ENCODE measurements around the gene NDUFA8.
A peak's percentile ranks its signal among the peaks of the same experiment; 100 is the strongest.

NDUFA8 gene

DNA sequence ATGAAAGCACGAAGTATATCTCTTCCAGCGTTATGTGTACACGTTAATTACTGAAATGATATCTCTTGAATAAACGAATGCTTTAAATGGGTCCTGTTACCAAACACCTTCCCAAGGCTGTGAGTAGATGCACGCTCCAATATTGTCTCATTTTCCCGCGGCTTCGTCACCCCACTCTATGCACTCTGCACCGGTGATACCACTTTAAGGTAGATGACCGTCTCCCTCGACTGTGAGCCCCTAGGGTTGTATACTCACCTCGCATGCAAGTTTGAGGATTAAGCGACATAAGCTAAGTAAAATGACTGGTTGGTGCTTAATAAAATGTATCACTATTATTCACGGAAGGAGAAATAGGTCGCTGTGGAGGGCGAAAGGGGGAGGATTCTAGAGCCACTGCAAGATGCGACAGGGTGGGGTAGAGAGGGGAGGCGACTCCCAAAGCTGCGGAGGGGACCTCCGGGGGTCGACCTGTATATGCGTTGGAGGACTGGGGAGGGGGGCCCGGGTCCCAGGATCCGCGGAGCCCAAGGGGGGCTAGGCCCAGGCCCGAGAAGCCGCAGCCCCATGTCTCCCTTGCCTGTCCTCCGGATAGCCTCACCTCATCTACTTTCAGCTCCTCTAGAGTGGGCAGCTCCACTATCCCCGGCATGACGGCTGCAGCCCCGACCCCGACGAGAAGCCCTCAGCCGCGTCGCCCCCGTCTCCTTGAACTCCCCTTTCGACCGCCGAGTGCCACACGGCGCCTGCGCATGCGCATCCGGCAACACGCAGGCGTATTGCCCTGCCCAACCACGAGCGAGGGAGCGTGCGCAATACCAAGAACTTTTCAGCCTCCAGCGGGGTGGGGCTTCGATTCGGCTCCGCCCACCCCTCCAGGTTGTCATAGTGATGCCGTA, at the start of gene NDUFA8, which contains the start of gene MORN5:
Gene NDUFA8, minus strand, starts transcription at position 754 of the 899 bp plus-strand sequence. Its CDS starts 102 bp downstream, at position 652.
Gene MORN5, plus strand, starts transcription at position 883 of the 899 bp plus-strand sequence. CDS start 65 bp downstream, outside the sequence.
- peak; percentile 90 for DNase-seq (ENCODE audit: low read depth)

DNA sequence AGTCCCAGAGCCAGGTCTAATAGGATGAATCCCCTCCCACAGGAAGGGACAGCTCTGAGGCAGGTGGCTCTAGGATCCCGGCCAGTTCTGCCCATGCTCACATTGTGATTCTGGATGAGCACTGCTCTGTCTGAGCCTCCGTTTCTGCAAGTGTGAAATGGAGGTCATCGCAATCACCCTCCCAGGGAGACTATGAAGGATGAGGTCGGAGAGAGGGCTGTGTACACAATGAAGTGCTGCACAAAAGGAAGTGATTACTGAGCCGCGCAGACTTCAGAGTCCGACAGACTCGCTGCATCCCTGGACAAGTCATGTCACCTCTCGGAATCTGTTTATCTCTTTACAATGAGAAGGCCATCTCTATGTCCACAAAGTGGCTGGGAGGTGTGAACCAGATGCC, 47.5 kb upstream of the NDUFA8 start:
- DNase-seq (ENCODE audit: low read depth): no peak

DNA sequence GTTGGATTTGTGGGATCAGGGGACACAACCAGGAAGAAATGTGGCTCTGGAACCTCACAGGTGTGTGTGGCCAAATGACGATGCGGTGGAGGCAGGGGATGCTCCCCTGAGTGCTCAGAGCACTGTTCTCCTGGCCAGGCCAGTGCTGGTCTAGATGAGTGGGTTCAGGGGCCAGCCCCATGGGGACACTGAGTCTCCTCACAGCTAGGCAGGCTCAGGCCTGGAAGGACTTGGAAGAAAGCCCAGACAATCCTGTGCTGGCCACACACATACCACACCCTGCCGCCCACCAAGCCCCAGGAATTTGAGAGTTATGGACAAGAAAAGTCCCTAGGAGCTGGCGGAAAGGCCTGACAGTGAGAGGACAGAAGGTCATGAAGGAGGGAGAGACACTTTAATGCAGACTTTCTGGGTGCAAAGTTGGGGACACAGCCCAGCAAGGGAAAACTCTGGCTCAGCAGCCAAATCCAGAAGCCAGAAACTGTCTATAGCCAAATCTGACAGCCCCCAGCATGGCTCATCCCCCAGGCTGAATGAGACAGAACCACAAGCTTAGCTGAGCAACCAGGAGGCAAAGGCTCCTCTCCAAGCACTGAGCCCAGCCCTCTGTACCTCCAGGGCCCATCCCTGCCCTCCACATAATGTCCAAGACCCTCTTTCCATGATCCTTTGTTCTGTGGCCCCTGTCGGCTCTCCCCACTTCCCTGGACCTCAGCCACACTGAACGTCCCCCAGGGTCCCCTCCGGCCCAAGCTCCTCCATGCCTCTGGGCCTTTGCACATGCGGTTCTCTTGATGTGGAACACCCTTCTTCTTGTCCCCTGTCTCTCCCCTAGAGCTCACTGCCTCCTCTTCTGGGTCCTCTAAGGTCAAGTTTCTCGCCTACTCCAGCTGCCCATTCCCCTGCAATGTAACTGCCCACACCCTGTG, 46.8 kb upstream of the NDUFA8 start:
- no peak for DNase-seq (ENCODE audit: low read depth)

DNA sequence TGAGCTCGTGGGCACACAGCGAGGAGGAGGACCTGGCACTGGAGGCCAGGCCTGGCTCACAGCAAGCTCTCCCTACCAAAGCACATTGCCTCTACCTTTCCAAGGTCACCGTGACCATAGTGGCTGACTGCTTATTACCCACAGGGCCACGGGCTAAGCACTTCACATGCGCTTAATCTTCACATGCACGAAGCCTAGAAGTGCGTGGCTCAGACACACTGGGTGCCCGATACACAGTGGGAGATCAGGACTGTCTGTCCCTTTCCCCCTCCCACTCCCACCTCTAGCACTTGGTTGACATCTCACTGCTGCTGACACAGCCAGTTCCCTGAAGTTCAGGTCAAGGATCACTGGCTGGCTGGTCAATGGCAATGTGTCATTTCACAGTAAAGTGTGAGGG, 45.6 kb upstream of the NDUFA8 start:
- DNase-seq (ENCODE audit: low read depth): no peak

DNA sequence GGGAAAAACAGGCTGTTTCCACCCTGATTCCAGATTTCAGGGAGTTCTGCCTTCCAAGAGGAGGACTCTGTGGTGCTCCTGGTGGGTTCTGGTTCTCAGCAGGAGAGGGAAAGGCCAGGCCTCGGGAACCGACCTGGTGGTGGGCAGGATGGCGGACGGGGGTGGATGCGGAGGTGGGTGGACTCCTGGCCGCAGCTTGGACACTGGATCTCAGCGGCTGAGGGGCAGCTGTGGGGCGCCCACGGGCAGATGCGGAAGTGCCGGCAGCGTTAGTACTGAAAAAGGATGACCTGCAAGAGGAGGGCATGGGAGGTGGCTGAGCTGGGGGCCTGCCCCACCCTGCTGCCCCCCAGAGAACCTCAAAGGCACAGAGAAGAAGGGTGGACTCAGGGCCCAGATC, 44.9 kb upstream of the NDUFA8 start:
- no peak for DNase-seq (ENCODE audit: low read depth)

DNA sequence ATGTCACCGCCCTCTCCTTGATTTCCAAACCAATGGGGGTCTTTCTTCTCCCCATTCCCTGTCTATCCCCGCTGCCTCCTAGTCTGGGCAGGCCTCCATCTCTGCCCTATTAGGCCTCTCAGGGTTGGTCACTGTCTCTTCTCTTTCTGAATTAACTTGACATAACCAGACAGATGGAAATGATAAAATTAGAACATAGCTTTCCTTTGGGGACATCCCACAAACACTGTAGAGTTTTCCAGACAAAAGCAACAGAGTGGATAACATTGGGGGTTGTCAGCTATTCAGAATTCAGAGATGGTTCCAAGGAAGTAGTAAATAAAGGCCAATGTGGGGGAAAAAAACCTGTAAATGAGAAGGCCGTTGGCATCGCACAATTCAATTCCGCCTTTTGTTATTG, 44.5 kb upstream of the NDUFA8 start:
- no peak for DNase-seq (ENCODE audit: low read depth)

DNA sequence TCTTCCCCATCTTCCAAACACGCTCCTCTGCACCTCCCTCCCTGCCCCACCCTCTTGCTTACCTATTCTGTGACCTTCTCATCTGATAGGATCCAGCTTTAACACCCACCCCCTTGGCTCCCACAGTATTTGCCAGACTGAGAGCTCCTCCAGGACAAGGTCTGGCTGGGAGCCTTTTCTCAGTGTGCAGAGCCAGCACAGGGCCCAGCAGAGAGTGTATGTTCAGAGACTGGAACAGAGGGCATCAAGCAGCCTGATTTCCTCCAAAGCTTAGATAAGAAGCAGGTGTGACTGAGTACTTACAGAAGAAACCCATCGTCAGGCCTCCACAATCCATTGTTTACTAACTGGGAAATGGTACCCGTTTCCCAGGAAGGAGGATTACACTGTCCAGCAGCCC, 42.5 kb upstream of the NDUFA8 start:
- no peak for DNase-seq (ENCODE audit: low read depth)

DNA sequence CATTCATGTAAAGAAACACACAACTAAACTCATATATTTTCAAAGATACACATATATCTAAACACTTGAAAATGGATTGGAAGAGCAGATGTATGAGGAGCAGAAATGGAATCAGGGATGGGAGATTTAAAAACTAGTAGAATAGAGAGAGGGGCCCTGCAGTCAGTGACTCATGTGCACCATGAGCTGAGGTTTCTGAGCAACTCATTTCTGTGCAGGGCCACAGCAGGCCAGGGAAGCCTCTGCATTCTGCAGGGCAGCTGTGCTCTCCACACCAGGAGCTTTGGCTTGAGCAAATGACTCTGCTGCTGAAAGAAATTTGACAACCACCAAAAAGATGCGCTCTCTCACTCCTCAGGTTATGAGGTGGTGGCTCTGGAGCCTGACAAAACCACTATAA, 42.1 kb upstream of the NDUFA8 start:
- DNase-seq (ENCODE audit: low read depth): no peak

DNA sequence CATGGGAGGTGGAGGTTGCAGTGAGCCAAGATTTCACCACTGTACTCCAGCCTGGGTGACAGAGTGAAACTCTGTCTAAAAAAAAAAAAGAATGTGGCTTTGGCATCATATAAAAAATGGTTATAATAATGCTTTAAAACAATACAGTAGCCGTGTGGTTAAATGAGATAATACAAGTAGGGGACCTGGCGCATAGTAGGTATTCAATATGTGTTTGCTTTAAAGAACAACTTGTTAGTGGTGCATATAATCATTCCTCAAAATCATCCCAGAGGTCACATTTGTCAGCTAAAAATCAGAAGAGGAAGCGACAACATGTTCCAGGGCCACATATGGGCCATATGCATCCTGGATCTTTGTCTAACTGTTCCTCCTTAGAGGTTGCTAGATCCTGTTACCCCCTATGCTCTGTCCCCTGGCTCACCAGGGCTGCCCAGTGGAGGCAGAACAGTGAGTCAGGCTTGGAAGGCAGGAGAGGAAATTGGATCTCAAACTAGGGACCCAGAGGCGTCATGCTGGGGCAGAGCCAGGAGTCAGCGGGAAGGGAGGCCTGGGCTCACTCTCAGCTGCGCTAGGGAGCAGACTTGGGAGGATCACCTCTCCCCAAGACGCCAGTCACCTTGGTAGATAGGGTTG, 41.5 kb upstream of the NDUFA8 start:
- no peak for DNase-seq (ENCODE audit: low read depth)

DNA sequence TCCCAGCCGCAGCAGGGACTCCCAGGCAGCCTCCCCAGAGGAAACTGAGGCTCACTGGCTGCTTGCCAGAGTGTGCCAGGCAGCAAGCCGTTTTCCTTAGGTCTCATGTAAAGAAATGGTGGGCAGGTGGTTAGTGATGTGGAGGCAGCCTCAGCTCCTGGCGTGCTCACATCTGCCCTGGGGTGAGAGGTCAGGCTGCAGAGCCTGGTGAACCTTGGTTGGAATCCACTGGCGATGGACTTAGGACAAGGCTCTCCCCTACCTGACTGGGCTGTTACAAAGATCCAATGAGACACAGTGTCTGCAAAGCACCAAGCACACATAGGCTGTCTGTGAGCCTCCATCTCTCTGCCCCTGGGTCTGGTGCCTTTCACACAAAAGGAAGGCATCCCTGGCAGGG, 38.3 kb upstream of the NDUFA8 start:
- no peak for DNase-seq (ENCODE audit: low read depth)

DNA sequence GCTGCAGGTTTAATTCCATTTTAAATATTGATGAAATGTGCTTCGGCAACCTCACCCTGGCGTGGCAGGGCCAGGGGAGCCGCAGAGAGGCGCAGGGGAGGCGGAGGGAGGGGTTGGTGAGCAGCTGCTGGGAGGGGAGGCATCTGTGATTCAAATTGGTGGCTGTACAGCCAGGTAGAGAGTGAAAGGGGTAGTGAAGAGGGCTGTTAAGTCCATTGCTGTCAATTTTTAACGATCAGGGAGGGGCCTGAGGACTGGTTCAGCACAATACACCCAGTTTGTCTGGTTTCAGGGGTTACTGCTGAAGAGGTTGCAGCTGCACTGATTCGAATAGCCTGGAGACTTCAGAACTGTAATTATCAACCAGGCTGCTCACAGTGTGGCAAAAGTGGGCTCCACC, 37.8 kb upstream of the NDUFA8 start:
- no peak for DNase-seq (ENCODE audit: low read depth)

DNA sequence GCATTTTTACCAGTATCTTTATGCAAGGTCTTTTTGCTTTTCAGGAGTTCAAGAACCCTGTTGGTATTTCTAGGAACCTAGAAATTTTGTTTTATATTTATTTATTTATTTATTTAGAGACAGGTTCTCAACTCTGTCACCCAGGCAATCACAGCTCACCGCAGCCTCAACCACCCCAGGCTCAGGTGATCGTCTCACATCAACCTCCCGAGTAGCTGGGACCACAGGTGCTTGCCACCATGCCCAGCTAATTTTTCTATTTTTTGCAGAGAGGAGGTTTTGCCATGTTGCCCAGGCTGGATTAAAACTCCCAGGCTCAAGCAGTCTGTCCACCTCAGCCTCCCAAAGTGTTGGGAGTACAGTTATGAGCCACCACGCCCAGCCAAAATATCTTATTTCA, 36.3 kb upstream of the NDUFA8 start:
- DNase-seq (ENCODE audit: low read depth): no peak

DNA sequence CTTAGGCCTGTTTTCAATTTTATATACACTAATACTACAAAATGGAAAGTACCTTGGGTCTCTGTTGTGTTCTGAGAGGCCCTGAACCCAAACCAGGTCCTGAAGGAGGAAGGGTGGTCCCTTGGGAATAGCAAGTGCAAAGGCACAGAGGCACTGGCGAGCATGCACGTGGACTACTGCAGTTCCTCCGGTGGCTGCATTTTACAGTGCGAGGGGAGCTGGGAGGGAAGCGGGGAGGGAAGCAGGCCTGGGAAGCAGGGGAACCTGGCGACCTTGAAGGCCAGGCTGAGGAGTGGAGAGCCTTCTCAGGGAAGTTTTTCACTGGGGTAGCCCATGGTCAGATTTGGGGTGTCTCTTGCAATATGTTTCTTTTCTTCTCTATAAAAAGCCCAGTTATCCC, 34.1 kb upstream of the NDUFA8 start:
- DNase-seq (ENCODE audit: low read depth): no peak

DNA sequence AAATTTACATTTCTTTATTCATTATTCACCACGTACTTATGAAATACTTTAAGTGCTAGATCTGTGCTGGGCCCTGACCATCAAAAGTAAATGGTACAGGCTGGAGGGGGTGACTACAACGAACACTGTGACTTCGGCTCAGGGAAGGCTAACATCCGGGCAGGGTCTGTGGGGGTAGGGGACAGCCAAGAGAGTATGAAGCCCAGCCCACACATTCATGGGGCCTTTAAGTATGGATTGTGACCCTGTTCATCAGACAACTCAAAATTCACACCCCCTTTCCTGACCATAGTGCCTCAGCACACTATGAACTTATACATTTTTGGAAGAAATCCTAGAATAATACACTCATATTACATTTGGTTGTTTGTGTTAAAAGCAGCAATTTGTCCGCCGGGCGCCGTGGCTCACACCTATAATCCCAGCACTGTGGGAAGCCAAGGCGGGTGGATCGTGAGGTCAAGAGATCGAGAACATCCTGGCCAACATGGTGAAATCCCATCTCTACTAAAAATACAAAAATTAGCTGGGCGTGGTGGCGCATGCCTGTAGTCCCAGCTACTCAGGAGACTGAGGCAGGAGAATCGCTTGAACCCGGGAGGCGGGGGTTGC, 33.4 kb upstream of the NDUFA8 start:
- DNase-seq (ENCODE audit: low read depth): no peak

DNA sequence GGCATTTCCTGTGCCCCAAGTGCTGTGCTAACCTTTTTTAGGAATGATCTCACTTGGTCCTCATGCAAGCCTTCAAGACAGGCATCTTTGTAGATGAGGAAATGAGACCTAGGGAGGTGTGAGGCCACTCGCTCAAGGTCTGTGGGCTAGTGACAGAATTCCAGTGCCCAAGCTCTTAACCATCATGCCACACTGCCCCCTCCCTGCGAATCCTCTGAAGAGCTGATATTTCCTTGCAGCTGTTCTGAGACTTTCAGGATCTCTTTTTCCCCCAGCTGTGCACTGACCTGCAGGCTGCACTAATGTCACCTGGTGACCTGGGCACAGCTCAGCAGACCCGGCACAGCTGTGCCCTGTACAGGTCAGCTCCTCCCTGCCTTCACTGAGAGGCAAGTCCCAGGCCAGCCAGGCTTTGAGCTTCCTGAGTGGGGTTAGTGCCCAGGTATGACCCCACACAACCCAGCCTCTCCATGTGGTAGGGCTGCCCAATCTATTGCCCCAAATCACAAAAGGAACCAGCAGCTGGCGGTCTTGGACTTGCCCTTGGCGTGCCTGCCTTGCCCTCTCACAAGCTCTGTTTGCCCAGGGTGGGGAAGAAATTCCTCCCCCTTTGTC, 32.8 kb upstream of the NDUFA8 start:
- no peak for DNase-seq (ENCODE audit: low read depth)

DNA sequence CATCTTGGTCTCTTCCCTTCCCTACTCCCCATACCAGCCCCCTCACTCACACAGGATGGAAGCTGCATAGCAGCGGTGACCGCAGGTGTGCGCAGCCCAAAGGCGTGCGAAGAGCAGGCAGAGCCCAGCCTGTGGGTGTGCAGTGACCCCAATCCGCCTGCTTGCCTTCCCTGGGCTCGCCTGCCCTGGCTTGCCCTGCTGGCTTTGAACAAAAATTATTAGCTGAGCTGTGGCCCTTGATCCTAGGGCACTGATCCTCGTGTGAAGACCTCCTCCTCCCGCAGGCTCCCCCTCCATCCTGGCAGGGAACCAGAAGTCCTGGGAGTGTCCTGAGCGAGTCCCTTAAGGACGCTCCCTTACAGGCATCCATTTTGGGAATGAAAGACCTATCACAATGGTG, 32.0 kb upstream of the NDUFA8 start:
- no peak for DNase-seq (ENCODE audit: low read depth)

DNA sequence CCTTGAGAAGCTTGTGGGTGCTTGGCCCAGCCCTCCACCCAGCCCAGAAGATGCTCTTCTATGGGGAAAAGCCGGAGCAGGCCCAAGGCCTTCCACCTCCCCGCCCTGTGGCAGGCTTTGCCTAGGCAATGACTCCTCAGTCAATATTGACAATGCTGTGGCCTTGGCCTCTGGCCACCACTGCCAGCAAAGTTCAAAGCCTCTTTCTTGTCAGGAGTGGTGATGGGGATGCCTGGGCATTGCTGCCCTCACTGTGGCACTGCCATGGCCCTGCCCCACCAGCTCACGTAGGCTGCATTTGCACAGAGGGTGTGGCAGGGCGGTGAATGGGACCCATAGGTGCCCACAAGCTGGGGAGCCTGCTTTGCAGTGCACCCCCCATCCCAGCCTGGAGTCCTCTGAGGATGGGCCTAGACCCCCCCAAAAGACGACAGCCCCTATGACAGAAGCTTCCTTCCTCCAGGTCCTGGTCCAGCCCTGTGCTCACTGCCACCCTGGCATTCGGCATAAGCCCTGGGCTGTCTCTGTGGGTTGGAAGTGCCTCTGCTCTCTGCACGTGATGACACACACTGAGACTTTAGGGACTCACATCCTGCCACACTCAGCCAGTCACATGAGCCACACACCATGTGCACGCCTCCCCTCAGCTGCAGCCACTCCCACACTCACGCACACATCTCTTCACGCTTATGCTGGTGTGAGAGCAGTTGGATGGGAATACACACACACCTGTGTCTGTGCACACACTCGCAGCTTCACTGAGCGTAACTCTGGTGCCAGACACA, 31.2 kb upstream of the NDUFA8 start:
- DNase-seq (ENCODE audit: low read depth): no peak

DNA sequence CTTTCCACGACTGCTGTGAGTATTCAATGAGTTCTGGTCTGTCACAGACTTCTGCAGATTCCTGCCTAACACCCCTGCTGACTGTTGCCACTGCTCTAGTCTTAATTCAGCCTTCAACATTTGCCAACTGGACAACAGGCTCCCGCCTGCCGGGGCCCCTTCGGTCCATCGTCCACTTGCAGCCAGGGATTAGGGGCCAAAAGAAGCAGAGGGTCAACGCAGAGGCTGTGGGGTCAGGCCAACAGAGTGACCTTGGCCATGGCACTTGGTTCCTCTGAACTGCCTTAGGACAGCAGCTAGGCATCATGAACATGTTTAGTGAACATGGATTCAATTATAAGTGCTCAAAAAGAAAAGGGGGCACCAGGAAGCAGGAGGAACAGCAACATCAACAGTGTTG, 28.8 kb upstream of the NDUFA8 start:
- DNase-seq (ENCODE audit: low read depth): no peak

DNA sequence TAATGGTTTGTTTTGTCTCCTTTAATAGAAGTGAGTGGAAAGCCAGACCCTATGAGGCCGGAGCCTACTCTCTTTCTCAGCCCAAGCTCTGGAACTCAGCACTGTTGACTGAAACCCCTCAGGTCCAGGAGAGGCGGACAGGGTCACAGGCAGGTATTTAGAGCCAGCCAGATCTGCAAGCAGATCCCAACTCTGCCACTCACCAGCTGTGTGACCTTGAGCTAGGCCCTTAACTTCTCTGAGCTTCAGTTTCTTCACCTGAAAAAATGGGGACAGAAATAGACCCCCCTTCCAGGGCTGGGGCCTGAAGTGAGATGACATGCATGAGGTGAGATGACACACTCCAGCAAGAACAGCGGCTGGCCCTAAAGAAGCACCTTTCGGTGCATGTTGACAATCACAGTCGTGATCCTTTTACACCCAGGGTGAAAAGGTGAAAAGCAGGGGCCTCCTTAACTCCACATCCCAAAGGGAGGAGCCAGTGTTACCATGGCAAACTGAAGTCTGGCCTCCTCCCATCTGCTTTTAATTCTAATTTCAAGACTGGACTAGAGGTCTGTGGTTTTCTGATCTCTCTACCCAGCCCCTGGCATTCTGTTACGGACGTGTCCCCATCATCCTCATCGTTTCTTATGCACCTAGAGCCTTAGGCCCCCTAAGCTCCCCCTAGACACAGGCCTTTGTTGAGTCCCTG, 27.3 kb upstream of the NDUFA8 start:
- no peak for DNase-seq (ENCODE audit: low read depth)

DNA sequence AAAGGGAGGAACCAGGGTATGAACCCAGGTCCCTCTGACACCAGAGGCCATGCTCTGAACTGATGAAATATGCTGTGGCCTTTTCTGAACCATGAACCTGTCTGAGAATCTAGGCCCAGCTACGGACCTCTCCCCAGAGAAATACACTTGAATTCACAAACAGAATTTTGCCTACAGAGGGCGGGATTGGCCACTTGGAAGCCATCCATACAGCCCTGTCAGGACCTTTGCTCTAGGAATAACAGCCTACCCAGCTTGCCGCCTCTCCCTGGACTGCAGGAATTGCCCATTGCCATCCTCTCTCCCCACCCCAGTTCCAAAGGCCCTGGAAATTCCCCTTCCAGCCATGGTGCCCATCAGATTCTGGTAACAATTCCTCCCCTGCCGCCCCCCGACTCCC, 26.7 kb upstream of the NDUFA8 start:
- no peak for DNase-seq (ENCODE audit: low read depth)
